ENCODE data around the gene RNFT2.

- TF ChIP-seq CTCF (conservative IDR thresholded peaks at IDR 0.05): no peak
- no peak for TF ChIP-seq ZFX (IDR thresholded peaks at IDR 0.05)
These were observed 74.1 kb downstream of the RNFT2 start for GRCh38 chr12:116812238-116812637.
